Vagina (tissue), 2 donors: Measurements from ENCODE around the gene CDH15. TPM values are rescaled to one million over a fixed set of nuclear protein-coding genes. Genes with fewer than 3 reads are reported as not detected.
"Not testable (repeated sequence)": the region's sequence is repeated elsewhere in the genome, so short reads cannot be mapped to it uniquely, and the experiment has no call there.

Experiments
- DNase-seq, 2 donors: peaks; one replicate each; pipeline ENCODE4 v3.0.0-alpha.2; 2017; ENCODE audit errors: extremely low spot score in 2 of 2
- H3K27ac ChIP-seq: fragments of 200-600 bp; sonication (generic); one replicate; pipeline ENCODE4 v1.5.1; 2019
- H3K27me3 ChIP-seq: fragments of 200-600 bp; sonication (generic); one replicate; pipeline ENCODE4 v1.5.1; 2019
- H3K36me3 ChIP-seq, 2 donors: fragments of 200-600 bp; sonication (generic); one replicate each; pipeline ENCODE4 v1.5.1; 2017 to 2019
- H3K4me1 ChIP-seq: fragments of 200-600 bp; sonication (generic); one replicate; pipeline ENCODE4 v1.5.1; 2019
- H3K4me3 ChIP-seq, 2 donors: fragments of 200-600 bp; sonication (generic); 1 replicate in 1 of 2; 2 replicates in 1 of 2; pipeline ENCODE4 v1.5.1; 2016 to 2019
- H3K9me3 ChIP-seq: fragments of 200-600 bp; sonication (generic); one replicate; pipeline ENCODE4 v1.5.1; 2019
- CTCF ChIP-seq, 3 experiments: fragments of 450-650 bp in 2 of 3; fragments of 200-600 bp in 1 of 3; sonication (generic) in 1 of 3; IDR thresholded peaks; one replicate each; pipeline ENCODE4 v1.5.1; 2017 to 2019; ENCODE audit warnings: antibody characterized with exemption in 3 of 3, mild to moderate bottlenecking in 2 of 3, moderate library complexity in 2 of 3
- POLR2A ChIP-seq, 2 donors: fragments of 450-650 bp; IDR thresholded peaks; one replicate each; pipeline ENCODE4 v1.6.1; 2017; ENCODE audit warnings: antibody characterized with exemption in 2 of 2, mild to moderate bottlenecking in 2 of 2, moderate library complexity in 2 of 2
- POLR2AphosphoS5 ChIP-seq, 2 donors: sonication (generic); formaldehyde crosslinking; IDR thresholded peaks; one replicate each; pipeline ENCODE4 v1.9.0; 2017; ENCODE audit warnings: antibody characterized with exemption in 2 of 2, mild to moderate bottlenecking in 2 of 2, low read depth in 1 of 2; ENCODE audit not compliant: insufficient read depth in 1 of 2
- intact Hi-C: fragments of 100-400 bp; cut with DNase I; formaldehyde crosslinking; loops from one replicate; pipeline ENCODE4 v1.15.1; 2023
- total RNA-seq: library from RNA; depleted of rRNA; stranded (reverse); fragments of >200 nt; gene quantifications from one replicate; pipeline ENCODE4 v1.2.3, GENCODE V29; 2016

Gene CDH15
- total RNA-seq, 1 donor from 2014 or later, result not detected

- Histone ChIP-seq H3K4me3 (no peak overlapping the region), H3K27me3 (no peaks in the 10 kb centered on the region), H3K36me3 (no peaks in the 10 kb centered on the region), H3K27ac (no peak overlapping the region), H3K4me1 (peaks cover 9% of the 10 kb centered on the region), H3K9me3 (no peaks in the 10 kb centered on the region)
- no peak for DNase-seq
- TF ChIP-seq POLR2AphosphoS5 (IDR thresholded peaks at IDR 0.05; ENCODE audit: insufficient read depth in 1 of 2, low read depth in 1 of 2), result no peak
- no peak for TF ChIP-seq CTCF (IDR thresholded peaks at IDR 0.05)
- no peak for TF ChIP-seq POLR2A (IDR thresholded peaks at IDR 0.05)
- intact Hi-C loops, result no loop called here
Observed at GRCh38 chr16:89161763-89162713, 9.5 kb upstream of the CDH15 start.

GRCh38 chr16:89163297-89163696, 8.3 kb upstream of the CDH15 start:
- no peak for DNase-seq
- no peak overlapping the region for H3K27ac ChIP-seq
- no peaks in the 10 kb centered on the region for H3K27me3 ChIP-seq
- H3K4me1 ChIP-seq, result peaks cover 14% of the 10 kb centered on the region
- intact Hi-C loops, result no loop called here
- H3K9me3 ChIP-seq, result no peaks in the 10 kb centered on the region
- H3K4me3 ChIP-seq, result no peak overlapping the region
- H3K36me3 ChIP-seq, result no peaks in the 10 kb centered on the region
- TF ChIP-seq POLR2A (IDR thresholded peaks at IDR 0.05) (no peak), POLR2AphosphoS5 (IDR thresholded peaks at IDR 0.05; ENCODE audit: insufficient read depth in 1 of 2, low read depth in 1 of 2) (no peak)

GRCh38 chr16:89164436-89164835, 7.1 kb upstream of the CDH15 start:
- Histone ChIP-seq H3K27me3 (no peaks in the 10 kb centered on the region), H3K36me3 (no peaks in the 10 kb centered on the region), H3K27ac (peak overlapping the region; percentile 33), H3K4me1 (peaks cover 14% of the 10 kb centered on the region), H3K4me3 (no peak overlapping the region), H3K9me3 (no peaks in the 10 kb centered on the region)
- intact Hi-C loops, result no loop called here
- TF ChIP-seq CTCF (IDR thresholded peaks at IDR 0.05), result no peak
- no peak for TF ChIP-seq POLR2AphosphoS5 (IDR thresholded peaks at IDR 0.05; ENCODE audit: insufficient read depth in 1 of 2, low read depth in 1 of 2)
- no peak for TF ChIP-seq POLR2A (IDR thresholded peaks at IDR 0.05)
- no peak for DNase-seq

- Histone ChIP-seq H3K27ac (peak overlapping the region; percentile 33), H3K36me3 (no peaks in the 10 kb centered on the region), H3K27me3 (no peaks in the 10 kb centered on the region), H3K4me3 (no peak overlapping the region), H3K4me1 (peaks cover 14% of the 10 kb centered on the region), H3K9me3 (no peaks in the 10 kb centered on the region)
- TF ChIP-seq POLR2A (IDR thresholded peaks at IDR 0.05), result no peak
- no peak for TF ChIP-seq POLR2AphosphoS5 (IDR thresholded peaks at IDR 0.05; ENCODE audit: insufficient read depth in 1 of 2, low read depth in 1 of 2)
- TF ChIP-seq CTCF (IDR thresholded peaks at IDR 0.05), result no peak
- no peak for DNase-seq
- intact Hi-C loops, result no loop called here
Observed at GRCh38 chr16:89164847-89165680, 6.5 kb upstream of the CDH15 start.

- H3K36me3 ChIP-seq, DNase-seq, H3K27ac ChIP-seq, H3K4me3 ChIP-seq, H3K27me3 ChIP-seq, H3K9me3 ChIP-seq, intact Hi-C loops: not testable (repeated sequence)
- H3K4me1 ChIP-seq, result peaks cover 19% of the 10 kb centered on the region
Observed at GRCh38 chr16:89165681-89165979, 5.9 kb upstream of the CDH15 start.
